GM19468 (cell line): ENCODE data around the gene CBFA2T2.
"Not testable (repeated sequence)": the region's sequence is repeated elsewhere in the genome, so short reads cannot be mapped to it uniquely, and the experiment has no call there.

Experiments used
- ATAC-seq: cut with Tn5 transposase; IDR thresholded peaks from one replicate; pipeline ENCODE4 v1.9.1; 2021; ENCODE audit warnings: mild to moderate bottlenecking, moderate library complexity, moderate number of reproducible peaks; ENCODE audit not compliant: unreplicated experiment; ENCODE audit errors: extremely low read depth

CBFA2T2 gene

DNA sequence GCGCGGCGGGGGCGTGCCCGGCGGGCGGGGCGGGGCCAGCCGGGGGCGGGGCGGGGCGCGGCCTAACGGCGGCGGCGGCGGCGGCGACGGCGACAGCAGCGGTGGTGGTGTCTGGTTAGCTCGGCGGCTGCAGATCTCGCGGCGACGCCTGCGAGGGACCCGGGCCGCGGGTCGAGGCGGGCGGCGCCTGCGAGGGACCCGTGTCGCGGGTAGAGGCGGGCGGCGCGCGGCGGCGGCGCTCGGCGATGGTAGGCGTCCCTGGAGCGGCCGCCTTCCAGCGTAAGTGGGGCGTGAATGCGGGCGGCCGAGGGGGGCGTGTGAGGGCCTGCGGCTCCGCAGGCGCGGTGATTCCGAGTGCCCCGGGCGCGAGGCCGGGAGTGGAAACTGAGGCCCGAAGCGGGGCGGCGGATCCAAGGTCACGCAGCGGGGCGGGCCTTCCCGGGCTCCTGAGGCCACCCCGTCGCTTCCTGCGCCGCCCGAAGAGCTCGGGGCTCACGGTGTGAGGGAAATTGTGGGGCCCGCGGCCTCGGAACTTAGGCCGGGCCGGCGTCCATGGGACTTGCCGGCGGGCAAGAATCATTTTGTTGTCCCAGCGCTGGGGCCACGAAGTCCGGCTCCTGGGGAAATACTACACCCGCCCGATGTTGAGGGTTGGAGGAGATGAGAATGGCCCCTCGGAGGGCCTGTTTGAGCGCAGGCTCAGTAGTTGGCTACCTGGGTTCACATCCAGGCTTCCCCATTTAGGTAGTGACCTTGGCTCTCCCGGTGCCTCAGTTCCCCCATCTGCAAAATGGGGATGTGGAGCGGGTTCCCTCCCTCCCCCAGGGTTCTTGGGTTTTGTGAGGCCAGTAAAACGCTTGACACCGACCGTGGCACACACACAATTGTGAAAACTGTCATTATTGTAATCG is at the start of gene CBFA2T2:
Gene CBFA2T2 (plus strand): TSS at position 74 of the 911 bp plus-strand sequence. CDS start 172 bp downstream, at position 246.
- ATAC-seq, result peak; percentile 40

DNA sequence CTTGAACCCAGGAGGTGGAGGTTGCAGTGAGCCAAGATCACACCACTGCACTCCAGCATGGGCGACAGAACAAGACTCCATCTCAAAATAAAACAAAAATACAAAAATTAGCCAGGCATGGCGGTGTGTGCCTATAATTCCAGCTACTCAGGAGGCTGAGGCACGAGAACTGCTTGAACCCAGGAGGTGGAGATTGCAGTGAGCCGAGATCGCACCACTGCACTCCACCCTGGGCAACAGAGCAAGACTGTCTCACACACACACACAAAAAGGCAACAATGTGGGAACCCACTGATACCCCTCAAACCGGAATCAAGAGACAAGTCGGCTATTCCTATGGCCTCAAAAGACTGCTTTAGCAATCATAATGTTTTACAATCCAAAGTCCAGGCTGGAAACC is 49.3 kb upstream of the CBFA2T2 start:
- not testable (repeated sequence) for ATAC-seq

DNA sequence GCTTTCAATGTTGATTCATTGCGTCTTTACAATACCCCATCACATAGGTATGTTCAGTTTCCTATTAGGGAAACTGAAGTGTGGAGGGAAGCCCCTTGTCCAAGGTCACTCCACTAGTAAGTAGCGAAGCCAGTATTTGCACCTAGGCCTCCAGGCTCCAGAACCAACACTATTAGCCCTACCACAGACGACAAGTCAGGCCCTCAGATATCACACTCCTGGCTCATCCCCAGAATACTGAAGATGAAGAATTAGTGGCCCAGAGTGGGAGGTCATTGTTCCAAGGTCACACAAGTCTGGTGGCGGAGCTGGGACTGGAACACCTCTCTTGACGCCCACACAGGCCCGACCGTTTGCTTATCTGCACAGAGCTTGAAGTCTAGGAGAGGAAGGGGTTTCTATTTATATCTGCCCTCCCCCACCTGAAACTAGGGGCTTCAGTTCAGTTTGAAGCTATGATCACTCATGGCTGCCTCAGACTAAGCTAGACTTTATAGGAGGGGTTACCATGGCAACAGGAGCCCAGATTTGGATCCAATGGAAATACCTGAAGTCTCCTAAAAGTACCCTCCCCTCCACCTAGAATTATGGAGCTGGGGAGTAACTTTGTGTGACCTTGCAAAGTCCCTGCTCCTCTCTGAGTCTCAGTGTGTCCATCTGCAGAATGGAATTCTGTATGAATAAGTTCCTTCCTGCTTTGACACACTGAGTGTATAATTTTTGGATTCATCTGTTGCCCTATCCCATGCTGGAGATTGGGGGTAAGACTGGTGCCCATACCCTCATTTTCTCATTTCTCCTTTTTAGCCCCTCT is 48.5 kb upstream of the CBFA2T2 start:
- no peak for ATAC-seq

DNA sequence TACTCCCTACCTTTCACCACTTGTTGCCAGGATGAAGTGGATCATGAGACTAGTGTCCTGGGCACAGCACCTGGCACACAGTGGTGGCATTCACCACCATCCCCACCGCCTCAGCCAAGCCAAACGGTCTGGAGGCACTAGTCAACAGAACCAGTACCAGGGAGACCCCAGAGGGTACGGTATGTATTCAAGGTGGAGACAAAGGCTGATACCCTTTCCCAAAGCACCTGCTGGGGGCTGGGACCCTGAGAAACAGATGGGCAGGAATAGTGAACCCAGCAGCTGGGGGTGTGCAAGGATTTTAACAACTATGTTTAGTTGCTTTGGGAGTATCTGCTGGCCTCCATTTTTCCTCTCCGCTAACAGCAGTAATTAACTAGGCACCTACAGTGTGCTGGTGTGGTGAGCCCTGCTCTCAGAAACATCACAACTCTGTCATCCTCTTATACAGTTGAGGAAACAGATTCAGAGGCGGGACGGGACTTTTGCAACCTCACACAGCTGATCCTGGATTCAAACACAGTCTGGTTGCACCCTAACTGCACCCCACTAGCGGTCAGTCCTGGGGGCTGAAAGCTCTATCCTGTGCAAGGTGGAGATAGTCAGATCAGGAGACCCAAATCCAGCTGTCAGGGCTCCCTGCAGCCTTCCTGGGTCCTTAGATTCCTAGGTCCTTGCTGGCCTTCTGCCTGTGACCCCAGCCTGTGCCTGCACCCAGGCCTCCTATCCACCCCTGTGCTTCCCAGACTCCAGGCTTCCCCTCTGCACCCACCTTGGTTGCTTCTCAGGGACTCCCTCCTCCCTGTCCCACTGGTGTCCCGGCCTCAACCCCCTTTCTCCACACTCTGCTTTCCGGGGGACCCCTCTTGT is 47.5 kb upstream of the CBFA2T2 start:
- ATAC-seq, result no peak

DNA sequence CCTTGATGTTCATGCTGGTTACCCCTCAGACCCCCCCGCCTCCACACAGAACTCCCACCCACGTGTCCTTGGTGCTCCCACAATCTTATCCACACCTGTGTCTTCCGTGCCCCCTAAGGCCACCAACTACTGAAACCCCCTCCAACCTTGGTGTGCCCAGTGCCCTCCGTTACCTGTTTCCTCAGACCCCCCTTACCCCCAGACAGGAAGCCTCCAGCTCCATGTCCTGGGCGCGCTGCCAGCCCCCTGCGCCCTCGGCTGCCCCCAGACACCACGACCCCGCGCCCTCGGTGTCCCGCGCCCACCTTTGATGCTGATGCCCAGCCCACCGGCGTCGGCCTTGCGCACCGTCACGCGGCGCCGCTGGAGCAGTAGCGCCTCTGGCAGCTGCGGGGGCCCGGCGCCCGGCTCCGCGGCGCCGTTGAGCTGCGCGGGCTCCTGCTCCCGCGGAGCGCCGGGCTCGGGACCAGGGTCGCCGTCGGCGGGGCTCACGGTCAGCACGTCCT is 46.8 kb upstream of the CBFA2T2 start:
- ATAC-seq, result no peak

DNA sequence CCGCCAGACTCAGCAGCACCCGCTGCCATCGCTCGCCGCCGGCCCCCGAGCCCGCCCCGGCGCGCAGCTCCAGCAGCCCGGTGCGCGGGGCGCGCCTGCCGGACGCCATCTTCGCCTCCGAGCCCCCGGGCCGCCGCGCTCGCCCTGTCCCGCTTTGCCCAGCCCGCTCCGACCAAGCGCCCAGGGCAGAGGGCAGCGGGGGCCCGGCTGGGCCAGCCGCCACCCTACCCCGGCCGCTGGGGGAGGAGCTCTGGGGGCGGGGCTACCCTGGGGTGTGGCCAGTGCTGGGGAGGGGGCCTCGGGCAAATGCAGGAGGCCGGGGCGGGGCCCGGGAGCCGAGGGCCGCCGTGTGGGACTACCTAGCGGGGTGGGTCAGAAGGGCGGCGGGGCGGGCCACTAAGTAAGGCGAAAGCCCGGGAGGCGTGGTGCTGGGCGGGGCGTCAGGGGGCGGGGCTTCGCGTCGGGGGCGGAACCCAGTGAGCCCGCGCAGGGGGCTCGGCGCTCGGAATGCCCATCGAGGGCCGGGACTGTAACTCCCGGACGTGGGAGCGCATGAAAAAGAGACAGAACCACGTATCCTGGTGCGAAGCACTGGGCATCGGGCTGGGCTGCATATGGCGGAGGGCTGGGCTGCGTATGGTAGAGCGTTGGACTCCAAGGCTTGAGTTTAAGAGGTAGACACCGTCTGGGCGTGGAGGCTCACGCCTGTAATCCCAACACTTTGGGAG is 46.2 kb upstream of the CBFA2T2 start, which contains the start of gene SNTA1:
Gene SNTA1 (minus strand): TSS at position 252 of the 728 bp plus-strand sequence. CDS start 143 bp downstream, at position 109.
- no peak for ATAC-seq

DNA sequence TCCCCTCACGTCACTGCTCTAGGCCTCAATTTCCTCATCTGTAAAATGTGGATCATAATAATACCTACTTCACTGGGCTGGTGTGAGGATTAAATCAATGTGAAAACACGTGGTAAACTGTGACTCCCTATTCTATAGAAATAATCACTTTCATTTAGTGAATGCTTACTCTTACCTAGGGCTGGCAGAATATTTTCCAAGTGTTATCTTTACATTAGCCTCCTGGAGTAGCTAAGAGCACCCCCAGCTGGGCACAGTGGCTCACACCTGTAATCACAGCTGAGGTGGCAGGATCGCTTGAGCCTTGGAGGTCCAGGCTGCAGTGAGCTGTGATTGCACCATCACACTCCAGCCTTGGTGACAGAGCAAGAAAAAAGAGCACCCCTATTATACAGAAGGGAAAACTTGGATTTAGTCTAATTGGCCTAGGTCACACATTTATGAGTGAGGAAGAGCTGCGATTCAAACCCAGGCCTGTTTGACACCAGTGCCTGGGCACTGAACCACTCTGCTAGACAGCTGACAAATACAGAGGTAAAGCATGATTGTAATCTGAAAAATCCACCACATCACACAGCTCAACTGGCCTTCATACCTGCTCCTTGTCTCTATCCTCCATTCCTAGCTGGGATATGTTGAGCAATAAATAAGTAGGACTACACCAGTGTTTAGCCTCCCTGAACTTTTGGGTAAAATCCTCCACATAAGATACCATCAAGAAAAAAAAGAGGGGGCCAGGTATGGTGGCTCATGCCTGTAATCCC is 44.9 kb upstream of the CBFA2T2 start:
- ATAC-seq, result no peak

DNA sequence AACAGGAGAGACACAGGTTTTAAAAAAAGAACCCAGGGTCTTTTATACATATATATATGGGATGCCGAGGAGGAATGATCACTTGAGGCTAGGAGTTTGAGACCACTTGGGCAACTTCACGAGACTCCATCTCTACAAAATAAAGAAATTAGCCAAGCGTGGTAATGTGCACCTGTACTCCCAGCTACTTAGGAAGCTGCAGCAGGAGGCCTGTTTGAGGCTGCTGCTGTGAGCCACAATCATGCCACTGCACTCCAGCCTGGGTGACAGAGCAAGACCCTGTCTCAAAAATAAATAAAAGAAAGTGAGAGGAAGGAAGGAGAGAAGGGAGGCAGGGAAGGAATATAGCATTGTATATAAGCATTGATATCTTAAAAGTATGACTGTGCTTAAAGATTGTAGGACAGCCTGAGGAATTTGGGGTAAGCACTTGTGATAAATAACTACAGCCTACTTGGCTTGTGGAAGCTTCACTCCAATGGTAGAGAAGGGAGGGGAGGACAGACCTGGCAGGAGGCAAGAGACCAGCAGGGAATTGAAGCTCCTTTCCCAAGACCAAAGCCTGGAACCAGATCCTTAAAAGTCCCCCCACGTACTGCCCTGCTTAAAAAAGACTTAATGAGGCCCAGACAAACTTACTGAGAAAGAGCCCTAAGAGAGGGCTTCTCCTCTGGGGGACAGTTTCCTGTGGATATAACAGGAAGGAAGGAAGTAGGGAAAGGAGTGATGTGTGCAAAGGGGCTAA is 43.8 kb upstream of the CBFA2T2 start:
- no peak for ATAC-seq

DNA sequence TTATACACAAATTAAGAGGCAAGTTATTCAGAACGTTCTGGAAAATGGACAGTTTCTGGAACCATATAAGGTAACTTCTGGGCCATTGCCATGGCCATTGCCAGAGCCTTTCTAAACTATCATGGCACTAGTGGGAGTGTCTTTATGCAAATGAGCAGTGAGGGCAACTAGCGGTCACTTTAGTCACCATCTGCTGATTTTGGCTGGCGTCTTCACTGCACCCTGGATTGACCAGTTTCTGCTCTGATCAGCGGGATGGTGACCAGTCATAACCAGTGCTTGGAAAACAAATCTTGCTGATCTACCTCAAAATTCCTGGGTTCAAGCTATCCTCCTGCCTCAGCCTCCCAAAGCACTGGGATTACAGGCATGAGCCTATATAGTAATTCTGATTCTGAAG is 39.0 kb upstream of the CBFA2T2 start:
- ATAC-seq, result no peak

DNA sequence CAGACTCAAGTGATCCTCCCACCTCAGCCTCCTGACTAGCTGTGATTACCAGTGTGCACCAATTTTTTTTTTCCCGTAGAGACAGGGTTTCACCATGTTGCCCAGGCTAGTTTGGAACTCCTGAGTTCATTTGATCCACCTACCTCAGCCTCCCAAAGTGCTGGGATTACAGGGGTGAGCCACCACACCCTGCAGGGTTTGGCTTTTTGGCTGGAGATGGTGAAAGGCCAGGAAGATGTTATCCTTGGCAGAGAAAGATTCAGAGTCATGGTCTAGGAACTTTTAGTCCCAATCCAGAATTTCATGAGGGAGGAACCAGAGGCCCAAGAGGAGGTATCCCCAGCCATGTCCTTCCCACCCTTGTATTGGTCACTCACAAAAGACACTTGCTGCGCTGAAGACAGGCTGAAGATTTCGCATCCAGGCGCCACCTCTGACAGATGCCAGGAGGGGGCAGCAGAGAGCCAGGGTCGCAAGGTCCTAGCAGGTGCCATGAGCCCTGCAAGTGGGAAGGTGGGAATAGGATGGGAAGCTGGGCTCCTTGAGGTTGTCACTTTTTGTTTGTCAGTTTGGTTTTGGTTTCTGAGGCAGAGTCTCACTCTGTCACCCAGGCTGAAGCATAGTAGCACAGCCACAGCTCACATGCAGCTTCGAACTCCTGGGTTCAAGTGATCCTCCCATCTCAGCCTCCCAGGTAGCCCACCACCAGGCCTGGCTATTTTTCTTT is 32.8 kb upstream of the CBFA2T2 start:
- ATAC-seq, result not testable (repeated sequence)

DNA sequence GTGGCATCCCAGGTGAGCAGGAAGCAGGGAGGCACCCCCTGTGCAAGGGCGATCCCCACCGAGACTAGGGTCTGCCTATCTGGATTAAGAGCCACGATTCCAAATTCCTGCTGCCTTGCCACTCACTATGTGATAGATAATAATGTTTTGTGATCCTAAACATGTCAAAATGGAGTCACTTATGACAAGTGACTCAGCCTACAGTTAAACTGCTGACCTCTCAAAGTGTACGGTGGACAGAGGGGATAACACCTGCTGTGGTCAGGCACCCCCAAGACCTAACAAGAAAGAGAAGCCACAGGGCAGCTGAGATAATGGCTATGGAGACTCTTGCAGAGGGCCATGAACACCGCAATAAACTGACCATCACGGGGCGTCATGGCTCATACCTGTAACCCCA is 30.3 kb upstream of the CBFA2T2 start:
- ATAC-seq, result no peak

DNA sequence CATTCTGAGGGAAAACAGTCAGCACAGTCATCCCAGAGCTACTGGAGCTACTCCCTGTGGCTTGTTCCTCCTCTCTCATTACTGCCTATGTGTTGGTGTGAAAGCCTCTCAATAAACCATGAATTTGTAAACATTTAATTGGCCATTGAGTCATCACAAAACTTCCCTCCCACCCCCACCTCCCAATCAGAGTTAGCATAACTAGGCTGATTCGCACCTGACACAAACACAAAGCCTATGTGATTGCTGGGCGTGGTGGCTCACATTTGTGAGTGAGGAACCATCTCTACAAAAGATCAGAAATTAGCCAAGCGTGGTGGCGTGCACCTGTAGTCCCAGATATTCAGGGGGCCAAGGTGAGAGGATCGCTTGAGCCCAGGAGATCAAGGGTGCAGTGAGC is 29.2 kb upstream of the CBFA2T2 start:
- no peak for ATAC-seq

DNA sequence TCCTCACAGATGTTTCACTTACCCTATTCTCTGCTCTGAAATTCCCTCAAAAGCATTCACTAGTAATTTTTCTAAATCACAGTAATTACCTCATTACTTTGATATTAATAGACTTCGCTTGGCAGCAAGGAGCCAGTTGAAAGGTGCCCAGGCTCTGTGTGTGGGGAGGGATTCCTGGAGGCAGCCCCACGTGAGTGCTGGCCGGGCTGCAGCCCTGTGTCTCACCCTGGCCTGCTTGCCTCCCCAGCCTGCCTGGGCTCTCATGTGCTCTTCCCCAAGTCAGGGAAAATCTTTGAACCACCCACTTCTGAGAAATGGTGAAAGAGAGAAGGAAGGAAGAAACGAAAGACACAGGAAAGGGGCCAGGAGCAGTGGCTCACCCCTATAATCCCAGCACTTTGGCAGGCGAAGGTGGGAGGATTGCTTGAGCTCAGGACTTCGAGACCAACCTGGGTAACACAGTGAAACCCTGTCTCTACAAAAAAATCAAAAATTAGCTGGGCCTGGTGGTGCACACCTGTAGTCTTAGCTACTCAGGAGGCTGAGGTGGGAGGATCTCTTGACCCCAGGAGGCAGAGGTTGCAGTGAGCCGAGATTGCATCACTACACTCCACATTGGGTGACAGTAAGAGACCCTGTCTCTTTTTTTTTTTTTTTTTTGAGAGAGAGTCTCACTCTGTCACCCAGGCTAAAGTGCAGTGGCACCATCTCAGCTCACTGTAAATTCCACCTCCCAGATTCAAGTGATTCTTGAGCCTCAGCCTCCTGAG is 26.4 kb upstream of the CBFA2T2 start:
- no peak for ATAC-seq

DNA sequence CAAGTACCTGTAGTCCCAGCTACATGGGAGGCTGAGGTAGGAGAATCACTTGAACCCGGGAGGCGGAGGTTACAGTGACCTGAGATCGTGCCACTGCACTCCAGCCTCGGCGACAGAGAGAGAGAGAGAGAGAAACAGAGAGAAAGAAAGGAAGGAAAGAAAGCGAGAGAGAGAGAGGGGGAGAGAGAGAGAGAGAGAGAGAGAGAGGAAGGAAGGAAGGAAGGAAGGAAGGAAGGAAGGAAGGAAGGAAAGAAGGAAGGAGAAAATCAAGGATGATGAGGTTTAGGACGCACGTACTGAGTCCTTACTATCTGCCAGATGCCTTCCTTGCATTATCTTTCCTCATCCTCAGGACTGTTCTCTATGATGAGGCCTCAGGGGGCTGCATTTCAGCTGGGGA is 25.1 kb upstream of the CBFA2T2 start:
- ATAC-seq, result not testable (repeated sequence)

DNA sequence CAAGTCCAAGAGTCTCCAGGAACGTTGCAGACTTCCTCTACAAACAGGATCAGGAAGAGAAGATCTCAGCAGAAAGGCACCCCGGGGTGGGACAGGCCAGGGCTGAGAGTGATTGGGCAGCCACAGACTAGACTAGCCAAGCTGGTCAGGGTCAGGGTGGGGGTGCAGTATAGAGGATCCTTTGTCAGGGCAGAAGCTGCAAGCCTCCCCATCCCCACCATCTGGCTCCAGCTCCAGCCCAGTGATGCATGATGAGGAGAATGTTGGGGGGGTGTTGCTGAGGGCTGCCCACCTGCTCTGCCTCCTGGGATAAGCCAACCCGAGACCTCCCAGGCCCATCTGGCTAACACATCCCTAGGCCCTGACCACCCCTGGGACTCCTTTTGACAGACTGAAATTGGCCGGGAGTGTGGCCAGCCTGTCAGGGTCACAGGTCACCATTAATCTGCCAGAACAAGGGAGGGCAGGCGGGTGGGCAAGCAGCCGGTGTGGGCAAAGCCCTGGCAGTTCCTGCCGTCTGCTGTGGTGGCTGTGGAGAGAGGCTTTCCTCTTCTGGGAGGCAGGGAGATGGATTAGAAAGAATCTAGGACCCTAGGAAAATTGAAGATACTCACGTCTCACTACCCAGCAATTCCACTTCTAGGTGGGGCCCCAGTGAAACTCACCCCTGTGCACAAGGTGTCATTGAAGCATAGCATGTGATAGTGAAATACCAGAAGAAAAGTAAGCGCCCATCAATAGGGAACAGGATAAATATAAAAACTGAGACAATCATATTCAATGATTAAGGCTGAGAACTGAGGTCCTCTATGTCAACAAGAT is 24.2 kb upstream of the CBFA2T2 start:
- no peak for ATAC-seq

DNA sequence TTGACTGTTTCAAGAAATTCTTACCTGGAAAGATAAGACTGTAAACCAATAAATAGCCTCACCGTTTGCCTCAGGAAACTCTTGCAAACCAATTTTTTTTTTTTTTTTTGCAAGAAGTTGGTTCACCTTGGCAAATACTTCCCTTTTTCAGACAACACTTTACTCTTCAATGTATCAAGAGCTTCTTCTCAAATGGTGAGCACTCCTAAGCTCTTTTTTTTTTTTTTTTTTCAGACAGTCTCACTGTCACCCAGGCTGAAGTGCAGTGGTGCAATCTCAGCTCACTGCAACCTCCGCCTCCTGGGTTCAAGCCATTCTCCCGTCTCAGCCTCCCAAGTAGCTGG is 23.6 kb upstream of the CBFA2T2 start:
- ATAC-seq, result no peak
